Hepatocyte (in vitro differentiated cells): Measurements from ENCODE around the gene C16orf82. TPM values are rescaled to one million over a fixed set of nuclear protein-coding genes. Genes with fewer than 3 reads are reported as not detected.

Experiments used
- DNase-seq: peaks from one replicate; pipeline ENCODE4 v3.0.0-alpha.2; 2016; ENCODE audit warnings: low spot score
- H2AFZ ChIP-seq: fragments of 200-600 bp; sonication (generic); 2 replicates; pipeline ENCODE4 v1.6.0; 2016; ENCODE audit warnings: antibody characterized with exemption, mild to moderate bottlenecking
- H3K27ac ChIP-seq: fragments of 200-600 bp; sonication (generic); 2 replicates; pipeline ENCODE4 v1.5.1; 2016; ENCODE audit warnings: mild to moderate bottlenecking
- H3K27me3 ChIP-seq: fragments of 200-600 bp; sonication (generic); 2 replicates; pipeline ENCODE4 v1.6.1; 2016
- H3K36me3 ChIP-seq: fragments of 200-600 bp; sonication (generic); replicated peaks from 2 replicates; pipeline ENCODE4 v1.5.1; 2016; ENCODE audit warnings: low read depth; ENCODE audit not compliant: insufficient read depth
- H3K4me1 ChIP-seq: fragments of 200-600 bp; sonication (generic); 2 replicates; pipeline ENCODE4 v1.5.1; 2016; ENCODE audit warnings: mild to moderate bottlenecking, moderate library complexity; ENCODE audit not compliant: insufficient read depth
- H3K4me2 ChIP-seq: fragments of 200-600 bp; sonication (generic); 2 replicates; pipeline ENCODE4 v1.6.0; 2016
- H3K4me3 ChIP-seq: fragments of 200-600 bp; sonication (generic); 2 replicates; pipeline ENCODE4 v1.5.1; 2016; ENCODE audit warnings: mild to moderate bottlenecking
- H3K79me2 ChIP-seq: fragments of 200-600 bp; sonication (generic); 2 replicates; pipeline ENCODE4 v1.6.0; 2017; ENCODE audit warnings: mild to moderate bottlenecking
- H3K9me2 ChIP-seq: fragments of 200-600 bp; sonication (generic); replicated peaks from 2 replicates; pipeline ENCODE4 v1.6.0; 2017; ENCODE audit warnings: mild to moderate bottlenecking; ENCODE audit not compliant: insufficient read depth
- H3K9me3 ChIP-seq: fragments of 200-600 bp; sonication (generic); 2 replicates; pipeline ENCODE4 v1.5.1; 2016; ENCODE audit warnings: low read depth, mild to moderate bottlenecking
- H4K20me1 ChIP-seq: fragments of 200-600 bp; sonication (generic); 2 replicates; pipeline ENCODE4 v1.6.0; 2016; ENCODE audit warnings: mild to moderate bottlenecking; ENCODE audit not compliant: insufficient read depth, poor library complexity, severe bottlenecking
- EZH2 ChIP-seq: fragments of 200-600 bp; sonication (generic); IDR thresholded peaks from 2 replicates; pipeline ENCODE4 v1.6.1; 2016; ENCODE audit warnings: antibody characterized with exemption, mild to moderate bottlenecking, borderline replicate concordance
- EZH2phosphoT487 ChIP-seq: fragments of 200-600 bp; sonication (generic); IDR thresholded peaks from one replicate; pipeline ENCODE4 v1.6.1; 2018; ENCODE audit warnings: antibody characterized with exemption, mild to moderate bottlenecking, low read depth, moderate library complexity; ENCODE audit not compliant: unreplicated experiment, severe bottlenecking
- WGBS: methylation state at CpG from one replicate; pipeline ENCODE4 v1.1.6; 2016; ENCODE audit warnings: low lambda C conversion rate; ENCODE audit errors: missing lambda C conversion rate; 5-methylcytosine and 5-hydroxymethylcytosine counted together
- polyA plus RNA-seq: library from polyadenylated mRNA; unstranded; fragments of >200 nt; fragmentation: Nextera tagmentation; extraction: Ambion mirVana; gene quantifications from 2 replicates; pipeline ENCODE4 v1.2.1, GENCODE V29; 2016
- total RNA-seq: library from RNA; depleted of rRNA; stranded (reverse); fragments of >200 nt; gene quantifications from 2 replicates; pipeline ENCODE4 v1.2.3, GENCODE V29; 2014
- TF ChIP-seq, protein P1 (sequence below): fragments of 200-600 bp; sonication (generic); IDR thresholded peaks from 2 replicates; pipeline ENCODE4 v1.5.1; 2016; ENCODE audit warnings: antibody characterized with exemption, mild to moderate bottlenecking; ENCODE audit not compliant: poor library complexity

The C16orf82 gene
- total and polyA plus RNA-seq, 2 experiments from 2014 or later: not detected

DNA sequence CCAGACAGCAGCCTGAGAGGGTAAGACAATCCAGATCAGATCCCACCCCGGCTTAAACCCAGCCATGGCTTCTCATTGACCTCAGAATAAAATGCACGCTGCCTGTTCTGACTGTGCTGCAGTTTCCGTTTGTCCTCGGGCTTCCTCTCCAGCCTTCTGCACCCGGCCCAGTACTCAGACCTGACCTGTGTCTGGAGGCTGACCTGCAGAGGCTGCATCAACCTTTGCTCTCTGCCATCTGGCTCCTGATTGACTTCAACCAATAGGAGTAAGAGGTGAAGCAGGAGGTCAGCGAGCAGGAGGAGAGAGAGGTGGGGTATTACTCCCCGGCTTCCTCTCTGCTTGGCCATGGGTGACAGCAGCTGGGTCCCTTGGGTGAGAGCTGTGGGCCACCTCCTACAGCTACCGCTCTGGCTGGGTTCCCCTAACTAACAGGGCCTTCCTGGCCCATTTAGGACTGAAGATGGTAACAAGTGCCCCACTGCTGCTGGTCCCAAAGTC lies 46.7 kb downstream of the C16orf82 start:
- Histone ChIP-seq H3K27ac (no peak overlapping the region), H4K20me1 (no peaks in the 10 kb centered on the region), H3K36me3 (no peaks in the 10 kb centered on the region), H3K4me3 (no peak overlapping the region), H3K9me3 (no peaks in the 10 kb centered on the region), H3K9me2 (no peaks in the 10 kb centered on the region), H3K4me2 (no peak overlapping the region), H2AFZ (no peak overlapping the region), H3K79me2 (no peaks in the 10 kb centered on the region), H3K27me3 (no peaks in the 10 kb centered on the region), H3K4me1 (no peaks in the 10 kb centered on the region)
- DNase-seq: no peak
- TF ChIP-seq EZH2 (no peak), EZH2phosphoT487 (no peak)
- TF ChIP-seq, protein P1, sequence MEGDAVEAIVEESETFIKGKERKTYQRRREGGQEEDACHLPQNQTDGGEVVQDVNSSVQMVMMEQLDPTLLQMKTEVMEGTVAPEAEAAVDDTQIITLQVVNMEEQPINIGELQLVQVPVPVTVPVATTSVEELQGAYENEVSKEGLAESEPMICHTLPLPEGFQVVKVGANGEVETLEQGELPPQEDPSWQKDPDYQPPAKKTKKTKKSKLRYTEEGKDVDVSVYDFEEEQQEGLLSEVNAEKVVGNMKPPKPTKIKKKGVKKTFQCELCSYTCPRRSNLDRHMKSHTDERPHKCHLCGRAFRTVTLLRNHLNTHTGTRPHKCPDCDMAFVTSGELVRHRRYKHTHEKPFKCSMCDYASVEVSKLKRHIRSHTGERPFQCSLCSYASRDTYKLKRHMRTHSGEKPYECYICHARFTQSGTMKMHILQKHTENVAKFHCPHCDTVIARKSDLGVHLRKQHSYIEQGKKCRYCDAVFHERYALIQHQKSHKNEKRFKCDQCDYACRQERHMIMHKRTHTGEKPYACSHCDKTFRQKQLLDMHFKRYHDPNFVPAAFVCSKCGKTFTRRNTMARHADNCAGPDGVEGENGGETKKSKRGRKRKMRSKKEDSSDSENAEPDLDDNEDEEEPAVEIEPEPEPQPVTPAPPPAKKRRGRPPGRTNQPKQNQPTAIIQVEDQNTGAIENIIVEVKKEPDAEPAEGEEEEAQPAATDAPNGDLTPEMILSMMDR: no peak
- WGBS: 70% methylated on average over 8 of the region's 8 CpGs

DNA sequence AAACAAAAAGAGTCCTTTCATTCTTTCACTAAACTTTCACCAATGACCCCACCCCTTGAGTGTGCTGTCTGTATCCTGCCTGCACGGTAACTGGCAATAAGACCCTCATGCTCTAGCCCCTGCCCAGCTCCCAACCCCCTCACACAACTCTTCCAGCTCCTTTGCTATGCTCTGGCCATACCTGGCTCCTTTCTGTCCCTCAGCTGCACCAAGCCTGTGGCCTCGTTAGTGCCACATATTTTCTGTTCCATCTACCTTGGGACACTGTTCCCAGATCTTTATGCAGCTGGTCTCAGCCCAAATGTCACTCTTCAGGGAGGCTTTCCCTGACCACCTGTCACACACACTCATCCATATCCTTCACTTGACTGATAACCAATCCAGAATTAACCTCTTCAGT lies 47.3 kb downstream of the C16orf82 start:
- DNase-seq: no peak
- Histone ChIP-seq H3K4me1 (no peaks in the 10 kb centered on the region), H3K27ac (no peak overlapping the region), H3K9me2 (no peaks in the 10 kb centered on the region), H3K4me3 (no peak overlapping the region), H3K79me2 (no peaks in the 10 kb centered on the region), H2AFZ (no peak overlapping the region), H3K27me3 (no peaks in the 10 kb centered on the region), H3K36me3 (no peaks in the 10 kb centered on the region), H3K9me3 (no peaks in the 10 kb centered on the region), H3K4me2 (no peak overlapping the region), H4K20me1 (no peaks in the 10 kb centered on the region)
- TF ChIP-seq, protein P1: no peak
- no peak for TF ChIP-seq EZH2
- TF ChIP-seq EZH2phosphoT487: no peak
- 82% methylated on average over 2 of the region's 2 CpGs for WGBS

DNA sequence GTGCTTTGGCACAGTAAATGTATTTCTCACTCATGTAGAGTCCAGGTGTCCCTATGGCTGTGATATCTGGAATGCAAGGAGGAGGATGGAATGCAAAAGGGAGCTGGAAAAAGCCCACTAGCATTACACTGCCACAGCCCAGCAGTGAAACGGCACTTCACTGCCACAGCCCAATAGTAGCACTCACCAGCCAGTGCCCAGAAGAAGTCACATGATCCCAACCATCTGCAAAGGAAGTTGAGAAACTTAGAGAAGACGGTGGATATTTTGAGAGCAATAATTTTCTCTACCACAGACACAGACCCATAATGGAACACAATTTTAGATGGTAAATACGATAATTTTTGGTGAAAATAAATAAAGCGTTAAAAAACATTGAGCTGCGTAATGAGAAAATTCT lies 51.8 kb downstream of the C16orf82 start:
- Histone ChIP-seq H3K9me2 (no peaks in the 10 kb centered on the region), H3K4me2 (no peak overlapping the region), H3K27ac (no peak overlapping the region), H3K36me3 (no peaks in the 10 kb centered on the region), H3K4me1 (no peaks in the 10 kb centered on the region), H3K9me3 (peaks cover 8% of the 10 kb centered on the region), H2AFZ (no peak overlapping the region), H3K27me3 (no peaks in the 10 kb centered on the region), H4K20me1 (no peaks in the 10 kb centered on the region), H3K79me2 (no peaks in the 10 kb centered on the region), H3K4me3 (no peak overlapping the region)
- TF ChIP-seq EZH2 (no peak), EZH2phosphoT487 (no peak)
- TF ChIP-seq, protein P1: no peak
- WGBS: 85% methylated on average over 5 of the region's 5 CpGs
- DNase-seq: no peak

Other genes starting within 250 kb of the C16orf82 start
- 7.2 and 11.5 TPM in 2 replicates for gene KDM8, start 136.6 kb downstream of the C16orf82 start, total RNA-seq
- 5.6 and 9.7 TPM in 2 replicates for gene KDM8, start 136.6 kb downstream of the C16orf82 start, polyA plus RNA-seq
- gene NSMCE1, start 201.8 kb downstream of the C16orf82 start, total RNA-seq: 35.0 and 40.8 TPM in 2 replicates
- 58.2 and 66.3 TPM in 2 replicates for gene NSMCE1, start 201.8 kb downstream of the C16orf82 start, polyA plus RNA-seq
- gene IL4R, start 247.0 kb downstream of the C16orf82 start, total RNA-seq: 19.0 and 23.6 TPM in 2 replicates
- 20.9 and 22.3 TPM in 2 replicates for gene IL4R, start 247.0 kb downstream of the C16orf82 start, polyA plus RNA-seq